NCI-H2227 treated with DMSO at 0.1 percent for 48 hours (cell line): ENCODE measurements around the gene STEAP4.

Experiments
- DNase-seq: peaks from one replicate; lab custom pipeline; 2025; lab: John Stamatoyannopoulos, UW

The STEAP4 gene

GRCh38 chr7:88306590-88307048 lies at the start of gene STEAP4:
STEAP4 (minus strand) TSS chr7:88306894; CDS start chr7:88284269, 22,625 bp downstream.
- DNase-seq, result no peak

- no peak for DNase-seq
These were observed 48.3 kb upstream of the STEAP4 start for GRCh38 chr7:88355011-88355410.

GRCh38 chr7:88350118-88350517 lies 43.4 kb upstream of the STEAP4 start:
- no peak for DNase-seq

DNA sequence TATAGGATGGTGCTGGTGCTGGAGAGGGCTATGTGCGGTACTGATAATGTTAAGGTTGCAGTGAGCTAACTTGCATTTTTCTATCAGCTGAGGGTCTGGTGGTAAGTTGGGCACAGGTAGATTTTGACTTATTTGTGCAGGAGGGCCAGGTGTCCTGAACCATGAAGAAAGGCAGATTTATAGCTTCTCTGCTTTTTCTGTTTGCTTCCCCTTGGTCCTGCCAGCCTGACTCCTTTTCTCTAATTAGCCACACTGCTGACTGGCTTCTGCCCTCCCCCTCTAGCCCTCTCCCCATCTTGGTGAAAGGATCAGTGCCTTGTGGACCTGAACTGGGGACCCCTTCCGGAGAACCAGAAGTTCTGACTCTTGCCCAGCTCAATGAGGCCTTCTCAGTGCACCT lies 40.8 kb upstream of the STEAP4 start:
- DNase-seq, result no peak

DNA sequence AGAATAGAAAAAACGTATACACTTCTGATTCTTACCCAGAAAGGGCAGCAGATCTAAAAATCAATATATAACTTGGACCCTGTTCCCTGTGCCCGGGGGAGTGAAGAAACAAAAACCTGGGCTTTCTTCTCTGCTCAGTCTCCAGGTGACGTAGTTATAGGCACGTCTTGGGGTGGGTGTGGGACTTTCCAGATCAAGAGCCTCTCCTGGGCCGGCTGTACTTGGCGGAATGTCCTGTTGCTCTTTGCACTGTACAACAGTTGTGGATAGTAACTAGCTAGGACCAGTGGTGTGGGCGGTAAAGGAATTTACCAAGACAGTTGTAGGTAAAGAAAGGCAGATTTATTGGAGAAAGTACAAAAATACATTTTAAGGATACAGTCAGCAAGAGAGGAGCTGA lies 40.4 kb upstream of the STEAP4 start:
- DNase-seq, result no peak

DNA sequence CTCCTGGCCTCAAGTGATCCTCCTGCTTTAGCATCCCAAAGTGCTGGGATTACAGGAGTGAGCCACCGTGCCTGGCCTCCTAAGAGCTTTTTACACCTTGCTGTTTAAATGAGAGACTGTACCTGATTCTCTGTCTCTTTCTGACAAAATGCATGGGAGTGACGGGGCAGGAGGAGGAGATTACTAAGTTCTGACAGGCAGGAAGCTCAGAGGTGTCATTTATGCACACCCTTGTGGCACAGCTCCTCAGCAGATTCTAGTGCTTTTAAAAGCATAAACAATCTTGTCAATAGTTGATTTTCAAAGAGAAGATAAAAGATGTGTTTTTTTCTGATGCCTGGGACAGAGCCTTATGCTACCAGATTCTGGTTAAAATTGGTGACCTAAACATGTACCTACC lies 39.7 kb upstream of the STEAP4 start:
- no peak for DNase-seq

DNA sequence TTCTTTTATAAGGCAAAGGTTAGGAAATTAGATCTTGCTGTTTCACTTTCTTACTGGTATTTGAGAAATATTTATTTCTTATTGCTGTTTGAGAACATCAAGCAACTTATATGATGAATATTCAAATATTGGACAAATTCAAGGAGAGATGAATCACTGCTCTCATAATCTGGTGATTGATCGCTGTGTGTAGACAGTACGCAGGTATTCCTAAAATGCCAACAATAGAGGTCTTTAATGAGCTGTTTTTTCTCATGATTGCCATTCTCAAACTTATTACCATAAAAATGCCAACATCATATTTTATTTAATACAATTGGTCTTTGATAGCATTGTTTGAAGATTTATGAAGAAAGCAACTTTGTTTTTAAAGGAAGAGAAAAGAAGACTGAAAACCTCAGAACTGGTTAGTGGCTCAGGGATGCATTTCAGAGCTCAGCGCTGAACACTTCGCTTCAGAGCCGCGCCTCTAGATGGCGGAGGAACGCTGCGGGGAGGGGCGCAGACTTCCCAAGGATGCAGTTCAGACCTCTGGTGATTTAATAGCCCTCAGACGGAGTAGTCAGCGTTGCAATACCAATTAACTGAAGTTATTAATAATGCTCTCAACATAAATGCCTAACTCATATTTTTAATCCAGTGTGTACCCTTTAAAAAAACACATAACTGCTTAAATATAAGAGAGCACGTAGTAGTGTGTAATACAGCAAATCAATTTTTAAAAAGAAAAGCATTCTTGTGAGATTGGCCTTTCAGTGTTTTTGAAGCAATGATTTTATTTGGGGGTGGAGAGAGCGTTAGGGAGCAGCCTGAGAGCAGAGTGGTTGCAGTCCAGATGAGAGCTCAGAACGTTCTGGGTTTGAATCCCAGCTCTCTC lies 38.5 kb upstream of the STEAP4 start:
- DNase-seq, result peak; percentile 3

- no peak for DNase-seq
These were observed 37.6 kb upstream of the STEAP4 start for GRCh38 chr7:88344271-88344670.

GRCh38 chr7:88339195-88339922 lies 32.7 kb upstream of the STEAP4 start:
- no peak for DNase-seq

- no peak for DNase-seq
These were observed 31.8 kb upstream of the STEAP4 start for GRCh38 chr7:88338503-88338902.

- no peak for DNase-seq
These were observed 30.9 kb upstream of the STEAP4 start for GRCh38 chr7:88337572-88337971.

DNA sequence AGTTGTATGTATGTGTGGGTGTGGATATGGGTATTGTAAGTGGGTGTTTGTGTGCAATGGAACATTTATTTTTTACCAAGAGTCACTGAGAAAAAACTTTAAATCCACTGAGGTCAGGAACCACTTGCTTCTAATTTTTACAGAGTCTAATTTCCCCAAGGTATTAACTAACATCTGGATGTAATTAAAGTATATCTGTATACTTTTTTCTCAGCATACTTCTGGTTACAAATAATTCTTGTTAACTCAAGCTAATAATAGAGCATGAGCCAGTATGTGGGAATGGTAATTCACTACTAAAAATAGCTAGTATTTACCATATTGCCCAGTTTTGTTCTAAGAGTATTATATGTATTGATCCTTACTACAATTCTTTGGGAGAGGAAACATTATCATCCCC lies 24.6 kb upstream of the STEAP4 start:
- DNase-seq, result no peak

DNA sequence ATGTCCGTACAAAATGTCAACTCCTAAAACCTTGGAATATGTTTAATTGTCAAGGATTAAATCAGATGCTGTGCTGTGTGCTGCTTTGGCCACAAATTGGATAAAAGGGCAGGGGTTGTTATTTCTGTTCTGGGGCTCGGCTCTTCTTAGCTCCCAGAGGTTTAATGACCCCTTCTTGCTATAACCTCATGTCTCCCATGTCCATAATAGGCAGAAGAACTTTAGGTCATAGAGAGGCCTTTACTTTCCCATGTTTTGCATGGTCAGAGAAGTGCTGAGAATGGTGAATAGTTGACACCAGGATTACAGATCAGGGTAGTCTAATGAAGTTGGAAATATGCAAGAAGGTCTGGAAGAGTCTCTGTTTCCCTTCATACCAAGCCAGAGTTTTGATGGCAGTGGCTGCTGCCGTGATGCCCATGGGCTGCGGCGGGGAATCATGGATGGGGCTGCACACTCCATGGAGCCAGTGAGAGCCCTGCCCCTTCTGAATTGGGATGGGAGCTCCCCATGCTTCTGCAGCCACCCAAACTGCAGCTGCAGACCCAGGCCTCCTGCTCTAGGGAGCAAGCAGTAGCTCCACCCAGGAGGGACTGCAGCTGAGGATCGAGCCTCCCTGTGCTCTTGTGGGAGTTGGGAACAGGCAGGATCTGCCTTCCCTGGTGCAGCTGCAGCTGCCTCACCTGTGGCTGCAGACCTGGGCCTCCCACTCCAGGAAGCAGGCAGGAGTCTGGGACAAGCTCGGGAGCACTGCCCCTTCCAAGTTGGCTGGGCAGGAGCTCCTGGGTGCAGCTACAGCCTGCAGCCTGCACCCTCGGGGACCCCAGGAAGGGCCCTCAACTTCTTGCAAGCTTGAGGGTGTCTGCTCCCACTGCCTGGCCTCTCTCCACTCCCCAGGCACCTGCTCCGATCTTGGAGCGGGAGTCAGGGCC lies 23.1 kb upstream of the STEAP4 start:
- no peak for DNase-seq

GRCh38 chr7:88328787-88329186 lies 22.1 kb upstream of the STEAP4 start:
- DNase-seq, result no peak

DNA sequence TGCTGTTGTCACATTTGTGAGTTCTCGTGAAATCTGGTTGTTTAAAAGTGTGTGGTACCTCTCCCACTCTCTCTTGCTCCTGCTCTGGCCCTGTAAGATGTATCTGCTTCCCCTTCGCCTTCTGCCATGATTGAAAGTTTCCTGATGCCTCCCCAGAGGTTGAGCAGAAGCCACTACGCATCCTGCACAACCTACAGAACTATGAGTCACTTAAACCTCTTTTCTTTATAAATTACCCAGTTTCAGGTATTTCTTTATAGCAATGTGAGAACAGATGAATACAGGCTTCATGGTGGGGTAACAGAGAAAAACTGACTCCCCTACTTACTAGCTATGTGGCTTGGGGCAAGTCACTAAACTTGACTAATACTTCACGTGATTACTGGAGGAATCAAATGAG lies 18.0 kb upstream of the STEAP4 start:
- no peak for DNase-seq

DNA sequence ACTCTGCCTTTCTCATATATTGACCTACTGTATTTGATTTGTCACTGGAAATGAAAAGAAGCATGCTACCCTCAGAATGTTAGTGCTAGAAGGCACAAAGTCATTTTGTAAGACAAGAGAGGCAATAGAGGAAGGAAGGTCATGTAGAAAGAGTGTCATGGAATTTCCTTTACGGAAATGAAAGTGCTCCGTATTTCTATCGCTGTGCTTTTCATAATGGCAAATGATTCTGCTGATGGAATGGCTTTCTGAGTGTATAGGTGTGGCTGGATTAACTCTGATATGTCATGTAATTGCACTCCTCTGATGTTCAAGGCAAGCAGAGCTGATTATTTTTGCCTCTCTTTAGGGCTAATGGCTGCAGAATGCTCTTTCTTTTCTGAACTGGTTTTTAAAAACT lies 15.5 kb upstream of the STEAP4 start:
- DNase-seq, result no peak

DNA sequence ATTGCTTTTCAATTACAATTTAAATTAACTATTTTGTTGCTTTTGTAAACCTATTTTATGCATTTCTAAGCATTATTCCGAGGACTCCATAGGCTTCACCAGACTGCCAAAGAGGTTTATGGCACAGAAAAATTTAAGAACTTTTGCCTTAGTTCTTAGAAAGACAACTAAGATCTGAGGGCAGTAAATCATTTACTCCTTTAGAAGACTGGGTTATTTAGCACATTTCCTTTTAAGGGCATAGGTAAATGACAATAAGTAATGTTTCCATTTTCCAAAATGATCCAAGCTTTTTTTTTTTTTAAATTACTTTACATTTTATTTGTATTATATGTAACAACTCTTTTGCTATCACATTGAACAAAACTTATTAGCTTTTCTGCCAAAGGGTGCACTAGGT lies 15.0 kb upstream of the STEAP4 start:
- no peak for DNase-seq

GRCh38 chr7:88318196-88318595 lies 11.5 kb upstream of the STEAP4 start:
- no peak for DNase-seq

- DNase-seq, result no peak
These were observed 10.7 kb upstream of the STEAP4 start for GRCh38 chr7:88317422-88317821.

DNA sequence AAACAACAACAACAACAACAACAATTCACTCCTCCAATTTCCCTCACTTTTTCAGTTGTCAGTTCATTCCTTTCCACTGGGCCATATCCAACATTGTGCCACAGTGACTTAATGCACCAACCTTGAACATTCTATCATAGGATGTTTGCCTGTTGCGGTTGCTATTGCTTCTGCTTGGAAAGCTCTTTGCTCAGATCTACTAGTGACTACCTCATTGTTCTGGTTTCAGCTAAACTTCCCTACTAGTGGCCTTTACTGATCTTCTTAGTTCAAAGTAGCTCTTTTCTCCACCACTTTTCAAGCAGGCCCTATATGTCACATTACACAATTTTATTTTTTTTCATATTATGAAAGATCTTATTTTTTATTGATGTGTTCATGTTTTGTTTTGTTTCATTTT lies 9.8 kb upstream of the STEAP4 start:
- DNase-seq, result no peak

GRCh38 chr7:88315522-88315921 lies 8.8 kb upstream of the STEAP4 start:
- no peak for DNase-seq

DNA sequence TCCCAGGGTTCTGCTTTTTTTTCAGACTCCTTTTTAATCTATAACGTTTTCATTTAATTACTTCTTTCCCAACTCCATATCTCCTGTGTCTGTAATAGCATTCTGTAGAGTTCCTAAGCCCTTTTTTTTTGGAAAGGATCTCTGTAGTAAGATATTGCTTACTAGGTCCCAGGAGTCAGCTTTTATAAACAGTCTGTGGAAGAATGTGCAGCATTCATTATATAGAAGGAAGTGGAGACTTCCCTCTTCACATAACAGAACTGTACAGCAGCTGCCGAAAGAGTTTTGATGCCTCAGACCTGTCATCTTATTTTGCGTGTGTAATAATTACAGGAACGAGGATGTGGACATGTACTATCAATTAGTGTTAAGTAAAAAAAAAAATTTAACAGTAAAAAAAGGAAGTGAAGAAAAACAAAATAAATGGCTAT lies 7.4 kb upstream of the STEAP4 start:
- DNase-seq, result no peak
